Rectal smooth muscle tissue (tissue), 1 donor: Measurements from ENCODE around the gene OBP2A.

Experiments
- H3K27ac ChIP-seq: one replicate; pipeline ENCODE4 v1.7.0; 2013; ENCODE audit warnings: low read depth, low read length, inconsistent platforms
- H3K27me3 ChIP-seq: one replicate; pipeline ENCODE4 v1.7.0; 2013; ENCODE audit warnings: low read length; ENCODE audit not compliant: control insufficient read depth, insufficient read depth
- H3K36me3 ChIP-seq: one replicate; pipeline ENCODE4 v1.7.0; 2013; ENCODE audit warnings: low read length; ENCODE audit not compliant: control insufficient read depth, insufficient read depth
- H3K4me1 ChIP-seq: one replicate; pipeline ENCODE4 v1.7.0; 2013; ENCODE audit warnings: low read length; ENCODE audit not compliant: control insufficient read depth, insufficient read depth
- H3K4me3 ChIP-seq: one replicate; pipeline ENCODE4 v1.7.0; 2013; ENCODE audit warnings: low read length
- H3K9ac ChIP-seq: one replicate; pipeline ENCODE4 v1.7.0; 2013; ENCODE audit warnings: low read length

The OBP2A gene

DNA sequence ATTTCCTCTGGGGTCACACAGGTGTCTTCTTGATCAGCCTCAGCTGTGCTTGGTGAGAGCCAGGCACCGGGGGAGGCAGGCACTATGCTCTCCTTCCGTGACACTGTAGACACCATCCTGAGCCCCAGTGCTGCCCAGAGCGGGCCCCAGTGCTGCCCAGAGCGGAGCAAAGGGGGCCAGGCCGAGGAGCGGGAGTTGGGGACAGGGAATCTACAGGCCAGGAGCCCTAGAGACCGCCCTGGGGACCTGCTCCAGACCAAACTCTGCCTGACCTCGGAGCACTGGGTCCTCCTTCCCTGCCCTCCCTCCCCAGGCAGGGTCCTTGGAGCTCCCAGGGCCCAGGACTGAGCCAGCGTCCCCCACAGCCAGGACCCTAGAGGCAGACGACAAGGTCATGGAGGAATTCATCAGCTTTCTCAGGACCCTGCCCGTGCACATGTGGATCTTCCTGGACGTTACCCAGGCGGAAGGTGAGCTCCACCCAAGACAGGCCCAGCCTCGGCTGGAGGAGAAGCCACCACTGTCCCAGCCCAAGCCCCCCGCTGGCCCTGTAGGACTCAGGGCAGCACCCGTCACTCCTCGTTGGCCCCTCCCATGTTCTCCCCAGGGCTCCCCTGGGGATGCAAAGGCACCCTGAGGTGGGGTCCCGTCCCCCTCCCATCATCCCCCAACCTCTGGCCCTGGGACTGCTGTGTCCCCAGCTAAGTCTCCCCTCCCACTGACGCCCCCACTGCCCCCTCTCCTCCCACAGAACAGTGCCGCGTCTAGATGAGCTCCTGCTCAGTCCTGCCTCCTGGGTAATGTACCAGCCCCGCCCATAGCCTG is 45.8 kb downstream of the OBP2A start:
- no peak overlapping the region for H3K4me3 ChIP-seq
- no peak overlapping the region for H3K9ac ChIP-seq
- H3K4me1 ChIP-seq: no peaks in the 10 kb centered on the region
- no peaks in the 10 kb centered on the region for H3K36me3 ChIP-seq
- H3K27ac ChIP-seq: no peak overlapping the region
- peaks cover 5% of the 10 kb centered on the region for H3K27me3 ChIP-seq

DNA sequence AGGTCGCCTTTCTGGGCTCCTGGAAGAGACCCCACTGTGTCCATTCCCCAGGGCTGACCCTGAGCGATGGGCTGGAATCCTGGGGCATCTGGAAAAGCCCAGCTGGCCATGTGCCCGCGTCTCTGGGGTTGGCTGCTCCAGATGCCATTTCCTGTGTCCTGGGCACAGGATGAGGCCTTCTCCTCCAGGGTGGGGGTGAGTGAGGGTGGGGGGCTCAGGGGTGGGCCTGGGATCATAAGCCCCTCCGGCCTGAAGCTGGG is 46.3 kb downstream of the OBP2A start:
- peaks cover 5% of the 10 kb centered on the region for H3K27me3 ChIP-seq
- no peak overlapping the region for H3K9ac ChIP-seq
- no peak overlapping the region for H3K4me3 ChIP-seq
- H3K4me1 ChIP-seq: no peaks in the 10 kb centered on the region
- H3K36me3 ChIP-seq: no peaks in the 10 kb centered on the region
- no peak overlapping the region for H3K27ac ChIP-seq

DNA sequence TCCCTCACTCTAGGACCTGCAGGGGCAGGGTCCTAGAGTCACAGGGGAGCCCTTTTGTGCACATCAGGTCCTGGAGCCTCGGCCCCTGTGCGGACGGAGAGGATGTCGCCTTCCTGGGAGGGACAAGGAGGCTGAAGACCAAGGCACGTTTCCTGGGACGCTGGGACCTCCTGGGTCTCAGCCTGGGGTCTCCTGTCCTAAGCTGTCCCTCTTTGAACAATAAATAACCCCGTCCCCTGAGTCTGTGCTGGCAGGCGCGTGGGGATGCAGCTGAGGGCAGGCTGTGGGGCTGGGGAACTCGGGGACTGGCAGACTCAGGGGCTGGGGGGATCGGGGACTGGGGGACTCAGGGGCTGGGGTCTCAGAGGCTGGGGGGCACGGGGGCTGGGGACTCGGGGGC is 46.7 kb downstream of the OBP2A start:
- no peak overlapping the region for H3K4me3 ChIP-seq
- H3K9ac ChIP-seq: no peak overlapping the region
- H3K36me3 ChIP-seq: no peaks in the 10 kb centered on the region
- no peak overlapping the region for H3K27ac ChIP-seq
- H3K4me1 ChIP-seq: no peaks in the 10 kb centered on the region
- H3K27me3 ChIP-seq: peaks cover 5% of the 10 kb centered on the region

DNA sequence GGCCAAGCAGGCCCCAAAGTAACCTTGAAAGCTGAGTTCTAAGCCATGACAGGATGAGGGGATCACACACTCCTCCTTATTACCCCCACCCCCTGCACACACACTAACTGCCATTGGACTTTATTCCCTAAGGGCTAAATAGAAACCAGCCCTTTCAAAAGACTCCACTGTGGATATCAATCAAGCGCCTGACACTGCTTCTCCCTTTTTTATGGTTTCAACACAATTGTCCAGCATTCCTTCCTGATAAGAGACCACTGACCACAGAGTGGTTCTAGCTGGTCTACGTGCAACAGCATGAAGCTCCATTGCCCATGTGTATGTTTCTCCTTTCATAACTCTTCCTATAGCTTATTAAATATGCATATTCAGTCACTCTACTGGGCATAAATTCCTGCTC is 50.3 kb downstream of the OBP2A start:
- Histone ChIP-seq H3K4me1 (no peaks in the 10 kb centered on the region), H3K36me3 (no peaks in the 10 kb centered on the region), H3K4me3 (no peak overlapping the region), H3K9ac (no peak overlapping the region), H3K27ac (no peak overlapping the region), H3K27me3 (peaks cover 5% of the 10 kb centered on the region)
